ENCODE data around the gene RTF2.
"Not testable (repeated sequence)": the region's sequence is repeated elsewhere in the genome, so short reads cannot be mapped to it uniquely, and the experiment has no call there.

The RTF2 gene

GRCh38 chr20:56517211-56517610 is 48.8 kb downstream of the RTF2 start:
- TF ChIP-seq CTCF (IDR thresholded peaks at IDR 0.05; ENCODE audit: low read depth, low read length), result no peak
- no peak for DNase-seq (ENCODE audit: low read depth, low spot score)
- H3K4me3 ChIP-seq (ENCODE audit: low read depth, low read length), result no peak overlapping the region
- in situ Hi-C loops (cut with HindIII; ENCODE audit: low sequenced_read_pairs), result no loop called here

- in situ Hi-C loops (cut with HindIII; ENCODE audit: low sequenced_read_pairs), result no loop called here
- no peak for TF ChIP-seq CTCF (IDR thresholded peaks at IDR 0.05; ENCODE audit: low read depth, low read length)
- DNase-seq (ENCODE audit: low read depth, low spot score), result no peak
- H3K4me3 ChIP-seq (ENCODE audit: low read depth, low read length), result no peak overlapping the region
Observed at GRCh38 chr20:56517641-56518040, 49.2 kb downstream of the RTF2 start.

- no peak for TF ChIP-seq CTCF (IDR thresholded peaks at IDR 0.05; ENCODE audit: low read depth, low read length)
- in situ Hi-C loops (cut with HindIII; ENCODE audit: low sequenced_read_pairs), result no loop called here
Observed at GRCh38 chr20:56518126-56518525, 49.7 kb downstream of the RTF2 start.

GRCh38 chr20:56518721-56519398 is 50.4 kb downstream of the RTF2 start:
- in situ Hi-C loops (cut with HindIII; ENCODE audit: low sequenced_read_pairs), result no loop called here
- TF ChIP-seq CTCF (IDR thresholded peaks at IDR 0.05; ENCODE audit: low read depth, low read length), result no peak

More at GRCh38 chr20:56518126-56518525, 49.7 kb downstream of the RTF2 start:
- H3K4me3 ChIP-seq (ENCODE audit: low read depth, low read length), result no peak overlapping the region
- DNase-seq (ENCODE audit: low read depth, low spot score), result no peak

GRCh38 chr20:56519551-56519950 is 51.1 kb downstream of the RTF2 start:
- TF ChIP-seq CTCF (IDR thresholded peaks at IDR 0.05; ENCODE audit: low read depth, low read length), result no peak
- no peak for DNase-seq (ENCODE audit: low read depth, low spot score)
- in situ Hi-C loops (cut with HindIII; ENCODE audit: low sequenced_read_pairs), result no loop called here
- no peak overlapping the region for H3K4me3 ChIP-seq (ENCODE audit: low read depth, low read length)

More at GRCh38 chr20:56518721-56519398, 50.4 kb downstream of the RTF2 start:
- H3K4me3 ChIP-seq (ENCODE audit: low read depth, low read length), result no peak overlapping the region
- DNase-seq (ENCODE audit: low read depth, low spot score), result no peak

GRCh38 chr20:56520180-56520579 is 51.8 kb downstream of the RTF2 start:
- TF ChIP-seq CTCF (IDR thresholded peaks at IDR 0.05; ENCODE audit: low read depth, low read length), result no peak
- in situ Hi-C loops (cut with HindIII; ENCODE audit: low sequenced_read_pairs), result no loop called here
- no peak for DNase-seq (ENCODE audit: low read depth, low spot score)
- no peak overlapping the region for H3K4me3 ChIP-seq (ENCODE audit: low read depth, low read length)

GRCh38 chr20:56520746-56521354 is 52.4 kb downstream of the RTF2 start:
- H3K4me3 ChIP-seq (ENCODE audit: low read depth, low read length); DNase-seq (ENCODE audit: low read depth, low spot score); in situ Hi-C loops (cut with HindIII; ENCODE audit: low sequenced_read_pairs): not testable (repeated sequence)

All from astrocyte of the spinal cord (primary cell).